Kidney (tissue), 14 donors: ENCODE measurements around the gene GJD3. TPM values are rescaled to one million over a fixed set of nuclear protein-coding genes. Genes with fewer than 3 reads are reported as not detected.

Experiments used
- DNase-seq, 5 donors: peaks; one replicate each; pipeline ENCODE4 v3.0.0-alpha.2; 2013 to 2020
- FAIRE-seq: peaks from 2 replicates; lab custom pipeline; 2012; peaks lifted over from hg19 to GRCh38; lab: Jason Lieb, UNC
- H3K27ac ChIP-seq, 2 donors: one replicate each; pipeline ENCODE4 v1.7.0; 2013; ENCODE audit warnings: low read depth in 2 of 2, low read length in 2 of 2, inconsistent platforms in 1 of 2
- H3K27me3 ChIP-seq: one replicate; pipeline ENCODE4 v1.7.1; 2013; ENCODE audit warnings: low read length, inconsistent platforms; ENCODE audit not compliant: control insufficient read depth, insufficient read depth
- H3K36me3 ChIP-seq, 3 donors: one replicate each; pipeline versions ENCODE4 v1.7.0 to v1.7.1; 2013; ENCODE audit warnings: low read length in 3 of 3, control low read depth in 1 of 3, inconsistent platforms in 1 of 3; ENCODE audit not compliant: insufficient read depth in 3 of 3, control insufficient read depth in 2 of 3
- H3K4me1 ChIP-seq, 3 donors: one replicate each; pipeline versions ENCODE4 v1.7.0 to v1.7.1; 2013; ENCODE audit warnings: low read length in 3 of 3, inconsistent platforms in 1 of 3, low read depth in 1 of 3; ENCODE audit not compliant: control insufficient read depth in 2 of 3, insufficient read depth in 2 of 3
- H3K4me3 ChIP-seq, 3 donors: one replicate each; pipeline versions ENCODE4 v1.7.0 to v1.8.1; 2013; ENCODE audit warnings: low read length in 3 of 3, control low read depth in 1 of 3, inconsistent platforms in 1 of 3
- H3K9ac ChIP-seq, 3 donors: one replicate each; pipeline versions ENCODE4 v1.7.0 to v1.7.1; 2013; ENCODE audit warnings: low read length in 3 of 3, control low read depth in 1 of 3, inconsistent platforms in 1 of 3
- H3K9me3 ChIP-seq, 3 donors: one replicate each; pipeline versions ENCODE4 v1.7.0 to v1.7.1; 2013; ENCODE audit warnings: low read length in 3 of 3, control low read depth in 1 of 3, inconsistent platforms in 1 of 3; ENCODE audit not compliant: control insufficient read depth in 2 of 3, insufficient read depth in 1 of 3
- intact Hi-C: fragments of 100-400 bp; cut with DNase I; formaldehyde crosslinking; loops from one replicate; pipeline ENCODE4 v1.11.1; 2022
- polyA plus RNA-seq: library from polyadenylated mRNA; stranded (reverse); fragments of 350-450 nt; fragmentation: Illumina TruSeq; extraction: RNeasy Lipid Tissue Mini Kit (QIAGEN cat#74804); gene quantifications from one replicate; pipeline ENCODE4 v1.2.3, GENCODE V29; 2014; ENCODE audit warnings: low read depth, low replicate concordance; ENCODE audit not compliant: insufficient read depth
- total RNA-seq: library from RNA; stranded (reverse); fragmentation: NEBNext Ultra II Directional; extraction: Animal tissue kit (Norgen Biotek cat#: 25700); gene quantifications from one replicate; pipeline ENCODE4 v1.2.1, GENCODE V29; 2021
- TF ChIP-seq, protein P1 (sequence below): IDR thresholded peaks from 3 replicates; pipeline ENCODE4 v1.5.1; 2012; ENCODE audit warnings: mild to moderate bottlenecking, moderate library complexity, borderline replicate concordance; ENCODE audit not compliant: insufficient read depth; ENCODE audit errors: extremely low read depth
- donor health status: control.
- donor health status: control.
- donor health status: control.
- donor health status: control.
- donor health status: control.
- donor health status: DM: yes; HTN: yes; CAD: no.
- donor health status: Normal renal cell carcinoma (clear cell type).

Gene GJD3
- total and polyA plus RNA-seq, 2 donors from 2014 or later, result 2.6 TPM; not detected in 1

GRCh38 chr17:40338058-40338457, 26.5 kb downstream of the GJD3 start:
- H3K27ac ChIP-seq, result no peak overlapping the region
- H3K4me3 ChIP-seq, result no peak overlapping the region
- H3K4me1 ChIP-seq, result peaks cover 8 to 25% (median 22%) of the 10 kb centered on the region in 3 donors
- TF ChIP-seq, protein P1, sequence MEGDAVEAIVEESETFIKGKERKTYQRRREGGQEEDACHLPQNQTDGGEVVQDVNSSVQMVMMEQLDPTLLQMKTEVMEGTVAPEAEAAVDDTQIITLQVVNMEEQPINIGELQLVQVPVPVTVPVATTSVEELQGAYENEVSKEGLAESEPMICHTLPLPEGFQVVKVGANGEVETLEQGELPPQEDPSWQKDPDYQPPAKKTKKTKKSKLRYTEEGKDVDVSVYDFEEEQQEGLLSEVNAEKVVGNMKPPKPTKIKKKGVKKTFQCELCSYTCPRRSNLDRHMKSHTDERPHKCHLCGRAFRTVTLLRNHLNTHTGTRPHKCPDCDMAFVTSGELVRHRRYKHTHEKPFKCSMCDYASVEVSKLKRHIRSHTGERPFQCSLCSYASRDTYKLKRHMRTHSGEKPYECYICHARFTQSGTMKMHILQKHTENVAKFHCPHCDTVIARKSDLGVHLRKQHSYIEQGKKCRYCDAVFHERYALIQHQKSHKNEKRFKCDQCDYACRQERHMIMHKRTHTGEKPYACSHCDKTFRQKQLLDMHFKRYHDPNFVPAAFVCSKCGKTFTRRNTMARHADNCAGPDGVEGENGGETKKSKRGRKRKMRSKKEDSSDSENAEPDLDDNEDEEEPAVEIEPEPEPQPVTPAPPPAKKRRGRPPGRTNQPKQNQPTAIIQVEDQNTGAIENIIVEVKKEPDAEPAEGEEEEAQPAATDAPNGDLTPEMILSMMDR, result no peak
- DNase-seq (no peak), FAIRE-seq (no peak)
- no peaks in the 10 kb centered on the region for H3K9me3 ChIP-seq
- H3K9ac ChIP-seq, result no peak overlapping the region
- intact Hi-C loops, result no loop called here
- H3K27me3 ChIP-seq, result no peaks in the 10 kb centered on the region
- no peaks in the 10 kb centered on the region for H3K36me3 ChIP-seq

DNA sequence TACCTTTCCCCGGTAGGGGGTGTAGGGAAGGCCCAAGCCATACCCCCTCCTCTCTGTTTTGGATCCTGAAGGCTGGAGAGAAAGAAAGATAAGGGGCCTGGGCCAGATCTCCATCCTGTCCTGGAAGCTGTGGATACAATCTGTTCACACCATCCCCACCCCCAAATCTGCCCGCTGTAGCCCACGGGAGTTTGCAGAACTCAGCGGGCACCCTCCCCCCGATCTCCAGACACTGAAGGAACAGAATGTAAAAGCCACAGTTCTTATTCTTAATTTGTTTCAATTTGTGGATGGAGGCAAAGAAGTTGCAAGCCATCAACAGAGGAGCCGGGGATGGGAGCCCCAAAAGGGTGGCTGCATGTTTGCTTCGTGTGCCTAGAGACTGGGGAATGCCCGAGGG, 27.2 kb downstream of the GJD3 start:
- TF ChIP-seq, protein P1, result no peak
- no peak overlapping the region for H3K9ac ChIP-seq
- no peak overlapping the region for H3K4me3 ChIP-seq
- DNase-seq (no peak), FAIRE-seq (no peak)
- H3K4me1 ChIP-seq, result peaks cover 8 to 29% (median 26%) of the 10 kb centered on the region in 3 donors
- intact Hi-C loops, result no loop called here
- H3K27ac ChIP-seq, result no peak overlapping the region
- H3K36me3 ChIP-seq, result no peaks in the 10 kb centered on the region
- H3K9me3 ChIP-seq, result no peaks in the 10 kb centered on the region
- H3K27me3 ChIP-seq, result no peaks in the 10 kb centered on the region

- no peak overlapping the region for H3K27ac ChIP-seq
Observed at GRCh38 chr17:40335620-40336019, 28.9 kb downstream of the GJD3 start.

More at GRCh38 chr17:40335620-40336019, 28.9 kb downstream of the GJD3 start:
- Histone ChIP-seq H3K9me3 (no peaks in the 10 kb centered on the region), H3K4me1 (peaks cover 4 to 40% (median 38%) of the 10 kb centered on the region in 3 donors), H3K36me3 (no peaks in the 10 kb centered on the region), H3K4me3 (no peak overlapping the region), H3K27me3 (no peaks in the 10 kb centered on the region), H3K9ac (no peak overlapping the region)
- no peak for FAIRE-seq
- intact Hi-C loops, result no loop called here
- TF ChIP-seq, protein P1, result no peak
- DNase-seq, result no peak
